Measurements from ENCODE around the gene DHCR24. TPM values are rescaled to one million over a fixed set of nuclear protein-coding genes. Genes with fewer than 3 reads are reported as not detected.
A peak's percentile ranks its signal among the peaks of the same experiment; 100 is the strongest.

The DHCR24 gene
- total and polyA plus RNA-seq, 2 of the 13 experiments (the other 11 are each of a cell fraction or from before 2014, with no cell fraction given), result 374 to 448 TPM

DNA sequence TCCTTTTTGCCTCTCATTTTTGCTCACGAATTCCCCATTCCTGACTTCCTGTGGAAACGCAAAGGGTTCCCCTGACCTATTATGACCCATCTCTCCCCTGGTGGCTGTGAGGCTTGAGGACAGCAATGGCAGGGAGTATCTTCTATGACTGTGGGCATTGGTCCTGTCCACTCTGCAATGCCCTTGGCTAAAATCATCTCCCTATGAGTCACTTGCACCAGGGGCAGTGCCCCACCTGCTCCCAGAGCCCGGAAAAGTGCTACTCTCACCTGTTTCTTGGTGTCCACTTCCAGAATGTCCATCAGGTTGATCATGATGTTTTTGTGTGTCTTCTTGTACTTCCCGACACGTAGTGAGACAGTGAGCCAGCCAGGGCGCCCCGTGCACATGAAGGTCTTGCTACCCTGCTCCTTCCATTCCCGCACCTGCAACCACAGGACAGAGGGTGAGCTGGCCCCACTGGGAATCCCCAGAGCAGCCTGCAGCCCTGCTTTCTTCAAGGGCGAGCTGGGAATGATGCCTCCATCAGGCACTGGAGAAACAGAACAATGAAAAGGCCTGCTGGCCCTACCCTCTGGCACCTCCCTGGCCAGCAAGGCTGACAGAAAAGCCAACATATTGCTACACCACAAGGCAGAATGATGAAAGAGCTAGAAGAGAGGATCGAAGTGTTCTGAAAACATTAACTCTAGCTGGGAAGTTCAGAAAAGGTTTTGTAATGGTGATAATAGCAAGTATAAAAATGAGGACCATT lies 3.5 kb downstream of the DHCR24 start (continued):
- TF ChIP-seq ARID5B (CRISPR knock-in tag; IDR thresholded peaks at IDR 0.05) (peak; percentile 41), PHF5A (CRISPR knock-in tag; IDR thresholded peaks at IDR 0.05; ENCODE audit: low read depth, unreplicated experiment) (no peak), FOXK1 (CRISPR knock-in tag; IDR thresholded peaks at IDR 0.05; ENCODE audit: borderline replicate concordance, low read depth) (no peak), NFIB (CRISPR knock-in tag; IDR thresholded peaks at IDR 0.05; ENCODE audit: borderline replicate concordance) (no peak), ZNF18 (CRISPR knock-in tag; IDR thresholded peaks at IDR 0.05; ENCODE audit: insufficient replicate concordance) (no peak), ZNF768 (CRISPR knock-in tag; IDR thresholded peaks at IDR 0.05) (no peak), THAP8 (CRISPR knock-in tag; IDR thresholded peaks at IDR 0.05; ENCODE audit: borderline replicate concordance) (no peak), GABPA (IDR thresholded peaks at IDR 0.05; ENCODE audit: low read depth, low read length) (no peak), GABPA (CRISPR knock-in tag; IDR thresholded peaks at IDR 0.05; ENCODE audit: low read depth) (no peak), SP2 (CRISPR knock-in tag; IDR thresholded peaks at IDR 0.05) (no peak), ZNF256 (CRISPR knock-in tag; conservative IDR thresholded peaks at IDR 0.05) (no peak), SMAD3 (CRISPR knock-in tag; IDR thresholded peaks at IDR 0.05) (0 out of 2 replicates have a peak, but pooled peaks have one; percentile 51), ATF7 (IDR thresholded peaks at IDR 0.05) (no peak), ATF7 (CRISPR knock-in tag; IDR thresholded peaks at IDR 0.05) (no peak), ZNF367 (CRISPR knock-in tag; IDR thresholded peaks at IDR 0.05; ENCODE audit: borderline replicate concordance) (no peak), ZNF598 (CRISPR knock-in tag; IDR thresholded peaks at IDR 0.05; ENCODE audit: borderline replicate concordance) (no peak), ZNF205 (CRISPR knock-in tag; IDR thresholded peaks at IDR 0.05) (no peak), ZNF713 (CRISPR knock-in tag; IDR thresholded peaks at IDR 0.05) (no peak), ZNF224 (CRISPR knock-in tag; IDR thresholded peaks at IDR 0.05) (no peak), RXRA (CRISPR knock-in tag; IDR thresholded peaks at IDR 0.05) (0 out of 2 replicates have a peak, but pooled peaks have one; percentile 18), JUND (CRISPR knock-in tag; IDR thresholded peaks at IDR 0.05) (no peak), ZNF446 (CRISPR knock-in tag; IDR thresholded peaks at IDR 0.05) (no peak), ETV5 (CRISPR knock-in tag; IDR thresholded peaks at IDR 0.05; ENCODE audit: borderline replicate concordance) (no peak), ZFP82 (CRISPR knock-in tag; IDR thresholded peaks at IDR 0.05; ENCODE audit: borderline replicate concordance) (no peak)
- TF ChIP-seq, protein P1, sequence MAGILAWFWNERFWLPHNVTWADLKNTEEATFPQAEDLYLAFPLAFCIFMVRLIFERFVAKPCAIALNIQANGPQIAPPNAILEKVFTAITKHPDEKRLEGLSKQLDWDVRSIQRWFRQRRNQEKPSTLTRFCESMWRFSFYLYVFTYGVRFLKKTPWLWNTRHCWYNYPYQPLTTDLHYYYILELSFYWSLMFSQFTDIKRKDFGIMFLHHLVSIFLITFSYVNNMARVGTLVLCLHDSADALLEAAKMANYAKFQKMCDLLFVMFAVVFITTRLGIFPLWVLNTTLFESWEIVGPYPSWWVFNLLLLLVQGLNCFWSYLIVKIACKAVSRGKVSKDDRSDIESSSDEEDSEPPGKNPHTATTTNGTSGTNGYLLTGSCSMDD (CRISPR knock-in tag; IDR thresholded peaks at IDR 0.05), result no peak

All from HepG2 (cell line).